GM06990 (cell line): ENCODE data around the gene ABCA8.
A peak's percentile ranks its signal among the peaks of the same experiment; 100 is the strongest.
"Not testable (repeated sequence)": the region's sequence is repeated elsewhere in the genome, so short reads cannot be mapped to it uniquely, and the experiment has no call there.

ENCODE experiments used
- DNase-seq: peaks from one replicate; pipeline ENCODE4 v3.0.0-alpha.2; 2011; ENCODE audit not compliant: insufficient read length; ENCODE audit errors: extremely low read depth
- H3K27me3 ChIP-seq: replicated peaks from 2 replicates; pipeline ENCODE4 v1.6.0; 2011; ENCODE audit warnings: low read length; ENCODE audit not compliant: control insufficient read depth, insufficient read depth
- H3K36me3 ChIP-seq: 2 replicates; pipeline ENCODE4 v1.5.1; 2011; ENCODE audit warnings: low read length; ENCODE audit not compliant: control insufficient read depth, insufficient read depth
- H3K4me3 ChIP-seq: replicated peaks from 2 replicates; pipeline ENCODE4 v1.5.1; 2011; ENCODE audit warnings: low read depth, mild to moderate bottlenecking, control low read depth, low read length
- TF ChIP-seq, protein P1 (sequence below): IDR thresholded peaks from 2 replicates; pipeline ENCODE4 v1.5.1; 2011; ENCODE audit warnings: low read length, control low read depth, mild to moderate bottlenecking, inconsistent platforms; ENCODE audit not compliant: insufficient read depth, poor library complexity, severe bottlenecking

Gene ABCA8

DNA sequence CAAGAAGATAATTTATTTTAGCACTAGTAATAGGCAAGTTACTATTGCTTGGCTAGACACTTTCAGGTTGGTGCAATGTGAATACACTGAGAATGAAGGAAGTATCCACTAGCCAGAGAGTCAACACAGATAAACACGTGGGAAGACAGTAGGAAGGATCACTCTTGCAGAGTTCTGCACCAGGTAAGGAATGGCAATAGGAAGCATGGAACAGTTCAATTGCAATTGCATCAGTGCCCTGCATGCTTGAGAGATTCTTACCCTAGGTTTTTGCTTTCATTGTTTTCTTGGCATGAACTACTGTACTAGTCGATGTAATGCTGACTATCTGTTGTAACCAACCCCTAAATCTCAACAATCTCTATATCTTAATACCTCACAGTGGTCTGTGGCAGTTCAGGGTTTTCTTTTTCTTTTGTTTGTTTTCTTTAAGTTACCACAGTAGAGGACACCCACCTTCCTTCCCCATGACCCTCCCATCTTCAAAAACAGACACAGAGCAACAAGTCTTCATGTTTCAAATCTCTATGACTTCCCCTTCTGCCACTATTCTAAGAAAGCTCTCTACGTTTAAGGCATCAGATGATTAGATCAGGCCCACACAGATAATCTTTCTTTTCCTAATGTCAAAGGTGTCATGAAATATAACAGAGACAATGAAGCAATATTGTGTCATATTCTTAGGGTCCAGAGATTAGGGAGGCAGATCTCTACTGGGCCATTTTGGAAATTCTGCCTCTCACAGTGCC, 18.1 kb upstream of the ABCA8 start:
- no peak overlapping the region for H3K4me3 ChIP-seq
- no peaks in the 10 kb centered on the region for H3K36me3 ChIP-seq
- TF ChIP-seq, protein P1, sequence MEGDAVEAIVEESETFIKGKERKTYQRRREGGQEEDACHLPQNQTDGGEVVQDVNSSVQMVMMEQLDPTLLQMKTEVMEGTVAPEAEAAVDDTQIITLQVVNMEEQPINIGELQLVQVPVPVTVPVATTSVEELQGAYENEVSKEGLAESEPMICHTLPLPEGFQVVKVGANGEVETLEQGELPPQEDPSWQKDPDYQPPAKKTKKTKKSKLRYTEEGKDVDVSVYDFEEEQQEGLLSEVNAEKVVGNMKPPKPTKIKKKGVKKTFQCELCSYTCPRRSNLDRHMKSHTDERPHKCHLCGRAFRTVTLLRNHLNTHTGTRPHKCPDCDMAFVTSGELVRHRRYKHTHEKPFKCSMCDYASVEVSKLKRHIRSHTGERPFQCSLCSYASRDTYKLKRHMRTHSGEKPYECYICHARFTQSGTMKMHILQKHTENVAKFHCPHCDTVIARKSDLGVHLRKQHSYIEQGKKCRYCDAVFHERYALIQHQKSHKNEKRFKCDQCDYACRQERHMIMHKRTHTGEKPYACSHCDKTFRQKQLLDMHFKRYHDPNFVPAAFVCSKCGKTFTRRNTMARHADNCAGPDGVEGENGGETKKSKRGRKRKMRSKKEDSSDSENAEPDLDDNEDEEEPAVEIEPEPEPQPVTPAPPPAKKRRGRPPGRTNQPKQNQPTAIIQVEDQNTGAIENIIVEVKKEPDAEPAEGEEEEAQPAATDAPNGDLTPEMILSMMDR, result no peak
- DNase-seq, result no peak
- no peaks in the 10 kb centered on the region for H3K27me3 ChIP-seq

DNA sequence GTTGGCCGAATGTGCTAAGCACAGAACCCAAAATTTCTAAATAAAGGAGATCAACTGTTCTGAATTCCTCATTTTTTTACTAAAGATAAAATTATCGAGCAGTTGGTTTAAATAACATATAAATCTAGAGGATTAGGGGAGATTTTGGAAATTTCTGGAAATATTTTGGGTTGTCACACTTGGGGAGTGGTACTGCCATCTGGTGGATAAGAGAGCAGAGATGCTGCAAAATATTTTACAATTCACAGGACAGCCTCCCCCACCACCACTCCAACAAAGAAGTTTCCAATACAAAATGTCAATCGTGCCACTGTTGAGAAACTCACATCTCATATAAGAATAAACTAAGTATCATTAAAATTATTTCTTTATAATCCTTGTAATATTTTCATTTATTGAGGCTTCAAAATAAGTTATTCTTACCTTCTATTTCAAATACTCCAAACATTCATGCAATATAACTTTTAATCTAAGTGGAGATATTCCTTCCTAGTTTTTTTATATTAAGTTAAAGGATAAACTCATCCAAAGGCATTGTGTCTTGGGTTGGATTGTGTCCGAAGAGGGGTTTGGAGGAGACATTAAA, 17.0 kb upstream of the ABCA8 start:
- Histone ChIP-seq H3K4me3 (no peak overlapping the region), H3K36me3 (no peaks in the 10 kb centered on the region), H3K27me3 (no peaks in the 10 kb centered on the region)
- TF ChIP-seq, protein P1, result peak; percentile 54
- DNase-seq, result no peak

DNA sequence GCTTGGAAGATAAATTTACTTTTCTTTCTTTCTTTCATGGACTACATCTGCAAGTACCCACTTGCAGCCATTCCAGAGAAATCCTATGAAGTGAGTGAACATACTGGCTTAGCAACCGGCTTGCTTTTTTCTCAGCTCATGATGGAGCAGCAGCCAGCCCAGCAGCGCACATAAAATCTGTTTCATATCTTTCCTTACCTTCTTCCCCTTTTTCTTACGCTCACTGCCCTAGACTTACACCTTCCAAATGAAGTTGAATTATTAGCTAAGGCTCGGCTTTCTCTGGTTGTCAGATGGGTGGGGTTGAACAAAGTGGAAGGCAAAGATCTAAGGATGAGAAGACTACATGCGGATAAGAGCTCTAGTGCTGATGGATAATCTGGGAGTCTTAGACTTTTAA, 13.9 kb upstream of the ABCA8 start:
- Histone ChIP-seq H3K36me3 (no peaks in the 10 kb centered on the region), H3K4me3 (no peak overlapping the region), H3K27me3 (no peaks in the 10 kb centered on the region)
- no peak for DNase-seq
- TF ChIP-seq, protein P1, result no peak

DNA sequence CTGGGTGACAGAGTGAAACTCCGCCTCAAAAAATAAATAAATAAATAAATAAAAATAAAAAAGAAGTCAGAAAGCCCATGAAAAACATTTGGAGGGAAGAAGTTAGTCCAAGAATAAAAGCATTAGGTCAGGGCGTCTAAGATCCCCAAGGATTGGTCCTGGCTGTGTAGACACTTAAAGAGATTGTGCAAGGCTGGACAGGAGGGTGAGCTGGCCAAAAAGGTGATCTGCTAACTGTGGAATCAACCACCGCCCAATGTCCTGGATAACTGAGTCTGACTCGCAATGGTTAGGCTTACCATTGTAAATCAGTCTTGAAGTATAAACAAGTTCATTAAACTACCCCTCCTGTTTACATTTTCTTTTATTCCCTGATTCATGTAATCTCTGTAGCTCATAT, 8.8 kb upstream of the ABCA8 start:
- Histone ChIP-seq H3K36me3 (no peaks in the 10 kb centered on the region), H3K4me3 (no peak overlapping the region), H3K27me3 (no peaks in the 10 kb centered on the region)
- TF ChIP-seq, protein P1, result no peak
- DNase-seq, result no peak

DNA sequence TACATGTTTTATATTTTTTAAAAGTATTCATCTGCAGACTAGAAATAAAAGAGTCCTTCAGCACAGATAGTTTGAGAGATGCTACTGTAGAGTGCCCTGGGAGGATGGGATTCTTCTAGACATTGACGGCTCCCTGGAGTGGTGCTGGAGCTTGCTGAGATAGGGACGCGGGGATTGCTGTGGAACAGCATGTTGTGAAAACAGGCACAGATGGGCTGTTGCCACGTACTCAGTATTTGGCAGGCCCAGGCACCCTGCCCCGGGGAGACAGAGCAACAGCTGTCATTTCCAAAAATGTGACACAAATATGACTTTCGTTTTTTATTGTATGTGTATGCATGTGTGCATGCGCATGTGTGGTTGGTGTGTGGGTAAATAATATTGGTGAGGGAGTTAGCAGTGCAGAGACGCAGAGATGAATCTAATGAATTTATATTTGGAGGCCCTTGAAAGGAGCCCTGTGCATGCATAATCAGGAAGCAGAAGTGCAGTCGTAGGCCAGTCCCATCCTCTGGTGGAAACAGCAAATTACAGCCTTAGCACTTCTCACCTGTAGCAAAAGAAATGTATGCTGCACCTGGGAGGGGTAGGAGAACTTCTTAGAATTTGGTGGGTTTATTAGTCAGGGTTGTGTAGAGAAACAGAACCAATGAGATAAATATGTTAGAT, 6.2 kb upstream of the ABCA8 start:
- TF ChIP-seq, protein P1, result no peak
- no peaks in the 10 kb centered on the region for H3K27me3 ChIP-seq
- DNase-seq, result no peak
- no peak overlapping the region for H3K4me3 ChIP-seq
- no peaks in the 10 kb centered on the region for H3K36me3 ChIP-seq

DNA sequence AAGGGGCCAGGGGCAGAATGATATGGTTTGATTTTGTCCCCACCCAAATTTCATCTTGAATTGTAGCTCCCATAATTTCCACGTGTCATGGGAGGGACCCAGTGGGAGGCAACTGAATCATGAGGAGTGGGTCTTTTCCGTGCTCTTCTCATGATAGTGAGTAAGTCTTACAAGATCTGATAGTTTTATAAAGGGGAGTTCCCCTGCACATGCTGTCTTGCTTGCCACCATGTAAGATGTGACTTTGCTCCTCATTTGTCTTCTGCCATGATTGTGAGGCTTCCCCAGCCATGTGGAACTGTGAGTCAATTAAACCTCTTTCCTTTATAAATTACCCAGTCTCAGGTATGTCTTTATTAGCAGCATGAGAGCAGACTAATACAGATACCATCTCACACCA, 3.9 kb upstream of the ABCA8 start:
- not testable (repeated sequence) for H3K4me3 ChIP-seq, H3K36me3 ChIP-seq, DNase-seq, H3K27me3 ChIP-seq
